Left lung (tissue), 10 donors: ENCODE data around the gene SATB2. TPM values are rescaled to one million over a fixed set of nuclear protein-coding genes. Genes with fewer than 3 reads are reported as not detected.

ENCODE experiments used
- ATAC-seq: fragments of 200-7000 bp; cut with Tn5 transposase; one replicate; pipeline ENCODE4 v1.9.1; 2020; ENCODE audit warnings: moderate library complexity
- DNase-seq, 4 donors: peaks; one replicate each; pipeline ENCODE4 v3.0.0-alpha.2; 2013 to 2020
- H3K27ac ChIP-seq, 2 donors: fragments of 200-600 bp; sonication (generic) in 1 of 2; one replicate each; pipeline versions ENCODE4 v1.5.0 to v1.8.0; 2020 to 2021
- H3K27me3 ChIP-seq, 2 donors: fragments of 200-600 bp; sonication (generic) in 1 of 2; one replicate each; pipeline versions ENCODE4 v1.5.0 to v1.8.0; 2020 to 2021
- H3K36me3 ChIP-seq, 2 donors: fragments of 200-600 bp; sonication (generic) in 1 of 2; one replicate each; pipeline versions ENCODE4 v1.5.0 to v1.8.0; 2020 to 2021
- H3K4me1 ChIP-seq, 2 donors: fragments of 200-600 bp; one replicate each; pipeline ENCODE4 v1.8.0; 2021
- H3K4me3 ChIP-seq, 2 donors: fragments of 200-600 bp; sonication (generic) in 1 of 2; one replicate each; pipeline versions ENCODE4 v1.5.0 to v1.8.0; 2020 to 2021; ENCODE audit warnings: mild to moderate bottlenecking in 1 of 2
- H3K9me3 ChIP-seq, 2 donors: fragments of 200-600 bp; sonication (generic) in 1 of 2; one replicate each; pipeline versions ENCODE4 v1.5.0 to v1.8.0; 2020 to 2021
- CTCF ChIP-seq, 2 donors: fragments of 200-600 bp; sonication (generic) in 1 of 2; IDR thresholded peaks; one replicate each; pipeline versions ENCODE4 v1.5.0 to v1.8.0; 2021; ENCODE audit warnings: antibody characterized with exemption in 2 of 2
- intact Hi-C, 2 donors: fragments of 100-400 bp; cut with DNase I; formaldehyde crosslinking; loops; one replicate each; pipeline versions ENCODE4 v1.11.2 to v1.14.2; 2022
- polyA plus RNA-seq, 6 donors: library from polyadenylated mRNA; unstranded; fragments of 120-200 nt; gene quantifications; one replicate each; pipeline ENCODE4 v1.2.1, GENCODE V29; 2013; ENCODE audit not compliant: insufficient read length in 6 of 6
- total RNA-seq, 2 donors: library from RNA; stranded (reverse); fragmentation: NEBNext Ultra II Directional; extraction: Animal tissue kit (Norgen Biotek cat#: 25700); gene quantifications; one replicate each; pipeline ENCODE4 v1.2.1, GENCODE V29; 2021
- donor health status: DM: no; HTN: yes; CAD: no.
- donor health status: DM: no; HTN: no; CAD: no.

Gene SATB2
- total and polyA plus RNA-seq, 8 donors = 2.9 to 4.5 (median 3.8) TPM

DNA sequence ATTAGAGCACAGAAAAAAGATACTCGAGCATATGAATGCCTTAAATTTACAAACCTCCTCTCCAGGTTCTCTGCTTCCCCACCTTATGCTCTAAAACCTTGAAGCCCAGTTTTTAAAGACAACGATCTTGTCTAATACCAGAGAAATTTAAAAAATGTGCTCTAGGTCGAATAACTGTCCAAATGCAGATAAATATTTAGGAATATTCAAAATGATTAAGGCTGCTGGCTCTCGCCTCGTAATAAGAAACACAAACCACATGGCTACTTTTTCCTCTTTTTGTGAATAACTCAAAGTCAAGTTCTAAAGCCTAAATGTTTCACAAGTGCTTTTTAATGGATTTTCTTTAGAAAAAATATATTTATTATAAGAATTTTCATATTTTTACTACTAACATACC is 101.3 kb downstream of the SATB2 start:
- no peak for ATAC-seq
- Histone ChIP-seq H3K4me1 (no peaks in the 10 kb centered on the region), H3K27me3 (no peaks in the 10 kb centered on the region), H3K36me3 (no peaks in the 10 kb centered on the region), H3K27ac (no peak overlapping the region), H3K4me3 (no peak overlapping the region), H3K9me3 (no peaks in the 10 kb centered on the region)
- no peak for TF ChIP-seq CTCF (IDR thresholded peaks at IDR 0.05)
- DNase-seq = no peak
- intact Hi-C loops = no loop called here

- Histone ChIP-seq H3K27ac (no peak overlapping the region), H3K27me3 (no peaks in the 10 kb centered on the region), H3K9me3 (no peaks in the 10 kb centered on the region), H3K36me3 (no peaks in the 10 kb centered on the region), H3K4me3 (no peak overlapping the region), H3K4me1 (no peaks in the 10 kb centered on the region)
- ATAC-seq = no peak
- no peak for TF ChIP-seq CTCF (IDR thresholded peaks at IDR 0.05)
- DNase-seq = no peak
- intact Hi-C loops = no loop called here
These were observed 108.9 kb downstream of the SATB2 start for GRCh38 chr2:199348871-199349270.

DNA sequence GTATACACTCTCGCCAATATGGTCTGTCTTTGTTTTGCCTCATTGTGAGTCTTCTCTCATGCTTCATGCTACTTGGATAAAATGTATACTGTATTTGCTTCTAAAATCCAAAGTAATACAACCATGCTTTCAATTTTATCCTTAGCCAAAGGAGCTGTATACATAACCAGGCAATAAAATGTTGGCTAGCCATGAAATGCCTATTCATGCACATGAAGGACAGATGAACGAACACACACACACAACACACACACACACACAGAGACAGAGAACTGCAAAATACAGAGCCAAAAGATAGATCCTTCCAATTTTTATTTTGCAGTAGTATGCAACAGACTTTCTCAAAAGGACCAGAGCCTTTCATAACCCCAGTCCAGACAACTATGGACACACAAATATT is 113.7 kb downstream of the SATB2 start:
- no peak for TF ChIP-seq CTCF (IDR thresholded peaks at IDR 0.05)
- Histone ChIP-seq H3K4me1 (no peaks in the 10 kb centered on the region), H3K27ac (no peak overlapping the region), H3K4me3 (no peak overlapping the region), H3K9me3 (no peaks in the 10 kb centered on the region), H3K27me3 (no peaks in the 10 kb centered on the region), H3K36me3 (no peaks in the 10 kb centered on the region)
- intact Hi-C loops = no loop called here
- ATAC-seq = no peak
- no peak for DNase-seq

GRCh38 chr2:199342334-199342733 is 115.4 kb downstream of the SATB2 start:
- Histone ChIP-seq H3K36me3 (no peaks in the 10 kb centered on the region), H3K4me1 (no peaks in the 10 kb centered on the region), H3K27ac (no peak overlapping the region), H3K27me3 (no peaks in the 10 kb centered on the region), H3K4me3 (no peak overlapping the region), H3K9me3 (no peaks in the 10 kb centered on the region)
- no peak for ATAC-seq
- intact Hi-C loops = no loop called here
- TF ChIP-seq CTCF (IDR thresholded peaks at IDR 0.05) = no peak
- DNase-seq = no peak

DNA sequence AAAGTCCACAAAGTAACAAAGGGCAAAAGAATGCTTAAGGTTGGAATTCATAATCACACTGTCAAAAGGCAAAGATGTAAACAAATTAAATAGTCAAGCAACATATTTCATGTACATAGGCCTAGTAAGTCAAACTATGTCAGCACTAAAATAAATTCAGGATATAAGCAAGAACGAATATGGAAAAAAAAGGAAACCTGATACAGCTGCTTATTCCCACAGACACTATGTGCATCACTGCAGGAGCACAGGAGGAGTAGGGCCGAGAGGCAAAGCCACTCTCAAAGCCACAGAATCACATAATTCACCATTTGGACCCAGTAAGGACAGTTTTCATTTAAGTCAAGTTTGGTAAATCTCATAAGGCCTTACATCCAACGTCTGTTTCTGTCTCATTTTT is 116.6 kb downstream of the SATB2 start:
- DNase-seq (no peak), ATAC-seq (no peak)
- Histone ChIP-seq H3K27ac (no peak overlapping the region), H3K9me3 (no peaks in the 10 kb centered on the region), H3K4me3 (no peak overlapping the region), H3K27me3 (no peaks in the 10 kb centered on the region), H3K36me3 (no peaks in the 10 kb centered on the region), H3K4me1 (no peaks in the 10 kb centered on the region)
- TF ChIP-seq CTCF (IDR thresholded peaks at IDR 0.05) = no peak
- intact Hi-C loops = no loop called here
